ENCODE measurements around the gene ANTKMT.

DNA sequence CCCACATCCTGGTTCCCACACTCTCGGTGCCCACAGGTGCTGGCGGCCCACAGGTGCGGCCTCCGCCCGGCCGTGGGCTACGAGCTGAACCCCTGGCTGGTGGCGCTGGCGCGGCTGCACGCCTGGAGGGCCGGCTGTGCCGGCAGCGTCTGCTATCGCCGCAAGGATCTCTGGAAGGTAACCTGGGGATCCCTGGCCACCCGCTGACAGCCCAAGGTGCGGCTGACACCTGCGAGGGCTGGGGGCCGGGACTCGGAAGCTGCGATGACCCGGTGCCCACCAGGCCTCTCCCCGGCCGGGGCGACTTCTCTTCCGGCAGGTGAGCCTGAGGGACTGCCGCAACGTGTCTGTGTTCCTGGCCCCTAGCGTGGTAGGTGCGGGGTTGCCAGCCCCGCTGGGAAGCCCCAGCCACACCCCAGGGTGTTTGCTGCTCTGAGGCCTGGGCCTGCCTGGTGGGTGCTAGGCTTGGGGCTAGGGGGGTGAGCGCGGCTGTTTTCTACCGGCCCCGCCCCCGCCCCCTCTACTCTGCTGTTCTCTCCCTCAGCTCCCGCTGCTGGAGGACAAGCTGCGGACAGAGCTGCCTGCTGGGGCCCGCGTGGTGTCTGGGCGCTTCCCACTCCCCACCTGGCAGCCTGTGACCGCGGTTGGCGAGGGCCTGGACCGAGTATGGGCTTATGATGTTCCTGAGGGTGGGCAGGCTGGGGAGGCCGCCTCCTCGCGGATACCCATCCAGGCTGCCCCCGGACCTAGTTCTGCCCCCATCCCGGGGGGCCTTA, 1.0 kb downstream of the ANTKMT start:
- no peak for TF ChIP-seq TAF1 (IDR thresholded peaks at IDR 0.05; ENCODE audit: borderline replicate concordance, low read depth, low read length)
- no peak for TF ChIP-seq POLR2A (IDR thresholded peaks at IDR 0.05; ENCODE audit: low read depth, low read length)

Measured in GM12892 (cell line).